HG03103 (cell line): ENCODE data around the gene TPD52L2.
"Not testable (repeated sequence)": the region's sequence is repeated elsewhere in the genome, so short reads cannot be mapped to it uniquely, and the experiment has no call there.

Experiments
- ATAC-seq: cut with Tn5 transposase; IDR thresholded peaks from one replicate; pipeline ENCODE4 v1.9.1; 2021; ENCODE audit warnings: low read depth; ENCODE audit not compliant: unreplicated experiment

The TPD52L2 gene

GRCh38 chr20:63894358-63895201, 29.5 kb downstream of the TPD52L2 start, which contains the start of gene DNAJC5:
TSS of gene DNAJC5 (plus strand) at chr20:63895126. CDS start at chr20:63928346, 33,220 bp downstream.
- peak; percentile 75 for ATAC-seq

- peak; percentile 2 for ATAC-seq
Measured at GRCh38 chr20:63895202-63895951, 30.3 kb downstream of the TPD52L2 start.

- ATAC-seq: no peak
Measured at GRCh38 chr20:63895952-63896263, 30.8 kb downstream of the TPD52L2 start.

GRCh38 chr20:63896264-63897105, 31.4 kb downstream of the TPD52L2 start:
- ATAC-seq: peak; percentile 38

GRCh38 chr20:63897978-63898561, 33.0 kb downstream of the TPD52L2 start:
- ATAC-seq: no peak

- no peak for ATAC-seq
Measured at GRCh38 chr20:63898882-63899558, 34.0 kb downstream of the TPD52L2 start.

- ATAC-seq: no peak
Measured at GRCh38 chr20:63900413-63900812, 35.3 kb downstream of the TPD52L2 start.

GRCh38 chr20:63903796-63904561, 38.9 kb downstream of the TPD52L2 start:
- no peak for ATAC-seq

- no peak for ATAC-seq
Measured at GRCh38 chr20:63908008-63908682, 43.1 kb downstream of the TPD52L2 start.

- no peak for ATAC-seq
Measured at GRCh38 chr20:63911176-63911575, 46.1 kb downstream of the TPD52L2 start.

- ATAC-seq: no peak
Measured at GRCh38 chr20:63913768-63914167, 48.7 kb downstream of the TPD52L2 start.

GRCh38 chr20:63915471-63915870, 50.4 kb downstream of the TPD52L2 start:
- ATAC-seq: no peak

GRCh38 chr20:63916371-63916939, 51.4 kb downstream of the TPD52L2 start:
- not testable (repeated sequence) for ATAC-seq

GRCh38 chr20:63917811-63918210, 52.7 kb downstream of the TPD52L2 start:
- ATAC-seq: no peak

- no peak for ATAC-seq
Measured at GRCh38 chr20:63919130-63919529, 54.1 kb downstream of the TPD52L2 start.

- no peak for ATAC-seq
Measured at GRCh38 chr20:63920226-63920625, 55.2 kb downstream of the TPD52L2 start.

GRCh38 chr20:63923651-63924050, 58.6 kb downstream of the TPD52L2 start:
- ATAC-seq: no peak

GRCh38 chr20:63924241-63924640, 59.2 kb downstream of the TPD52L2 start:
- no peak for ATAC-seq
